ENCODE results near the gene ZDHHC20.

- no peak for TF ChIP-seq EP300 (IDR thresholded peaks at IDR 0.05)
- no peak for TF ChIP-seq CTCF (IDR thresholded peaks at IDR 0.05)
- TF ChIP-seq POLR2A (IDR thresholded peaks at IDR 0.05), result no peak
These were observed 94.2 kb downstream of the ZDHHC20 start for GRCh38 chr13:21364916-21365315.

Data from ovary (tissue), 3 donors.